Measurements from ENCODE around the gene MEP1B.

- TF ChIP-seq EZH2 (IDR thresholded peaks at IDR 0.05) (no peak), POLR2AphosphoS5 (IDR thresholded peaks at IDR 0.05; ENCODE audit: borderline replicate concordance, low read depth, low read length) (no peak), FOXP2 (optimal IDR thresholded peaks at IDR 0.05; ENCODE audit: control extremely low read depth, extremely low read length, insufficient read depth) (no peak)
These were observed 10.9 kb downstream of the MEP1B start for GRCh38 chr18:32200766-32201165.

Measured in SK-N-MC (cell line).